ENCODE data around the gene ELANE. TPM values are rescaled to one million over a fixed set of nuclear protein-coding genes. Genes with fewer than 3 reads are reported as not detected.
"Not testable (repeated sequence)": the region's sequence is repeated elsewhere in the genome, so short reads cannot be mapped to it uniquely, and the experiment has no call there.

ELANE gene
- total RNA-seq, 1 experiment from 2014 or later: not detected

GRCh38 chr19:810883-811489, 41.1 kb upstream of the ELANE start:
- Histone ChIP-seq H3K9me3 (replicated peaks) (no peaks in the 10 kb centered on the region), H3K27ac (no peak overlapping the region), H3K4me1 (no peaks in the 10 kb centered on the region), H3K27me3 (no peaks in the 10 kb centered on the region), H3K4me3 (no peak overlapping the region), H3K36me3 (peaks cover 70% of the 10 kb centered on the region)
- no peak for DNase-seq

GRCh38 chr19:811506-812048, 40.5 kb upstream of the ELANE start:
- peaks cover 67% of the 10 kb centered on the region for H3K36me3 ChIP-seq
- DNase-seq: no peak
- H3K4me3 ChIP-seq: no peak overlapping the region
- no peaks in the 10 kb centered on the region for H3K4me1 ChIP-seq
- H3K27me3 ChIP-seq: no peaks in the 10 kb centered on the region
- H3K9me3 ChIP-seq (replicated peaks): no peaks in the 10 kb centered on the region
- H3K27ac ChIP-seq: no peak overlapping the region

DNA sequence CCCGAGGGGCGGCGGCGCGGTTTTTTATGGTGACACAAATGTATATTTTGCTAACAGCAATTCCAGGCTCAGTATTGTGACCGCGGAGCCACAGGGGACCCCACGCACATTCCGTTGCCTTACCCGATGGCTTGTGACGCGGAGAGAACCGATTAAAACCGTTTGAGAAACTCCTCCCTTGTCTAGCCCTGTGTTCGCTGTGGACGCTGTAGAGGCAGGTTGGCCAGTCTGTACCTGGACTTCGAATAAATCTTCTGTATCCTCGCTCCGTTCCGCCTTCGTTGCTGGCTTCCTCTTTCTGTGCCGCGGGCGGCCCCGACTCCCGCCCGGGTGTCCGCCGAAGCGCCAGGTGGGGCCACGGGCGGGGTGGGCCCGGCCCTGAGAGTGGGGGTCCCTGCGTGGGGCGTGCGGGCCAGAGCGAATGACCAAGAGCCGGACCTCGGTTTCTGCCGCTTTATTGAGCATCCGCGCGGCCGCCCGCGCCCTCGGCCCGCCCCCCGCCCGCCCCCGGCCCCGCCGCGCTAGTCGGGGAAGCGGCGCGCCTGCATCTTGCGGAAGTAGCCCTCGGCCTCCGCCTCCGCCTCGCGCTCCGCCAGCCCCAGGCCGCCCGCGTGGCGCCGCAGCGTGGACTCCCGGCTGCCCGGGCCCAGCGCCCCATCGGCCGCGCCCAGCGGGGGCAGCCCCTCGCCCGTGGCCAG, 39.9 kb upstream of the ELANE start:
- Histone ChIP-seq H3K4me1 (no peaks in the 10 kb centered on the region), H3K36me3 (peaks cover 60% of the 10 kb centered on the region), H3K27ac (no peak overlapping the region), H3K27me3 (no peaks in the 10 kb centered on the region), H3K9me3 (replicated peaks) (no peaks in the 10 kb centered on the region), H3K4me3 (no peak overlapping the region)
- no peak for DNase-seq

GRCh38 chr19:812747-813218, 39.3 kb upstream of the ELANE start:
- Histone ChIP-seq H3K9me3 (replicated peaks) (no peaks in the 10 kb centered on the region), H3K36me3 (peaks cover 55% of the 10 kb centered on the region), H3K27me3 (no peaks in the 10 kb centered on the region), H3K4me1 (no peaks in the 10 kb centered on the region), H3K27ac (no peak overlapping the region), H3K4me3 (no peak overlapping the region)
- no peak for DNase-seq

GRCh38 chr19:813219-814151, 38.6 kb upstream of the ELANE start:
- Histone ChIP-seq H3K4me1 (no peaks in the 10 kb centered on the region), H3K27me3 (no peaks in the 10 kb centered on the region), H3K27ac (no peak overlapping the region), H3K4me3 (no peak overlapping the region), H3K36me3 (peaks cover 49% of the 10 kb centered on the region), H3K9me3 (replicated peaks) (no peaks in the 10 kb centered on the region)
- DNase-seq: no peak

GRCh38 chr19:814152-815078, 37.7 kb upstream of the ELANE start:
- Histone ChIP-seq H3K9me3 (replicated peaks) (no peaks in the 10 kb centered on the region), H3K36me3 (peaks cover 40% of the 10 kb centered on the region), H3K27ac (no peak overlapping the region), H3K27me3 (no peaks in the 10 kb centered on the region), H3K4me1 (no peaks in the 10 kb centered on the region), H3K4me3 (no peak overlapping the region)
- no peak for DNase-seq

DNA sequence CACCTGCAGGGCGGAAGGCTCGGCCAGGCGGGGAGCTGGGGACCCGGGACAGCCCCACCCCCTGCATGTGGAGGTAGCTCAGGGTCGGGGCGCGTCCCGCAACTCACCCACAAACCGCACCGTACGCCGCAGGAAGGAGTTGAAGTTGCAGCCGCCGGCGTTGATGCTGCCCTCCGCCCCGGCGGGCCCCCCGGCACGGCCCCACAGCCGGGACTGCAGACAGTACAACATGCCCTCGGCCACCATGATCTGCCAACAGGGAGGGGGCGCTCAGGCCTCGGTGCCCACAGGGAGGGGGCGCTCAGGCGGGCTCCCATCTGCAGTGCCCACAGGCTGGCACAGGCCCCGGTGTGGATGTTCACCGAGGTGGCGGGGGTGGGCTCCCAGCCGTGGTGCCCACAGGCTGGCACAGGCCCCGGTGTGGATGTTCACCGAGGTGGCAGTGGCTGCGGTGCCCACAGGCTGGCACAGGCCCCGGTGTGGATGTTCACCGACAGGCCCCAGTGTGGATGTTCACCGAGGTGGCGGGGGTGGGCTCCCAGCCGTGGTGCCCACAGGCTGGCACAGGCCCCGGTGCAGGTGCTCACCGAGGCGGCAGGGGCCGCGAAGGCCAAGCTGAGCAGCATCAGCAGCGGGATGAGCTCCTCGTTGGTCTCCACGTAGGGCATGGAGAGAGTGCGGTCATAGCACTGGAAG, 36.9 kb upstream of the ELANE start:
- no peaks in the 10 kb centered on the region for H3K27me3 ChIP-seq
- no peaks in the 10 kb centered on the region for H3K4me1 ChIP-seq
- no peak overlapping the region for H3K4me3 ChIP-seq
- H3K9me3 ChIP-seq (replicated peaks): no peaks in the 10 kb centered on the region
- no peak overlapping the region for H3K27ac ChIP-seq
- peaks cover 32% of the 10 kb centered on the region for H3K36me3 ChIP-seq
- no peak for DNase-seq

DNA sequence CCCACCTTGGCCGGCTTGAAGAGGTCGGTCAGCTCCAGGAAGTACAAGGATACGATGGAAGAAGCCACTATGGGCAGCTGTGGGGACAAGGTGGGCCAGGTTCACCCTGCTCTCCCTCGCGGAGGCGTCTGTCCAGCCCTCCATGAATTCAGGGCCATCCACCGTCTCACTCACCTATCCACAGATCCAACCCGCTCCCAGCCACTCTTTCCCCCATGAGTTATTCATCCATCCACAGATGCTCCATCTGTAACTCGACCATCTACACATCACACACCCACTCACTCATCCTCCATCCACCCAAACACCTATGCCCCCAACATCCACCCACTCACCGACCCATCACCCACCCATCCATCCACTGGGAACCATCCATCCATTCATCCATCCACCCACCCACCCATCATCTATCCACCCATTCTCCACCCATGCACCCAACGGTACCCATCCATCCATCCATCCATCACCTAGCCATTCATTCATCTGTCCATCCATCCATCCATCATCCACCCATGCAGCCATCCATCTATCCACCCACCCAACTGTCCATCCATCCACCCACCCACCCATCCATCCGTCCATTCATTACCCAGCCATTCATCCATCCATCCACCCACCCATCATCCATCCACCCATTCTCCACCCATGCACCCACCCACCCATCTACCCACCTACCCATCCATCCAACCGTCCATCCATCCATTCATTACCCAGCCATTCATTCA, 36.2 kb upstream of the ELANE start:
- Histone ChIP-seq H3K36me3 (peaks cover 24% of the 10 kb centered on the region), H3K27ac (no peak overlapping the region), H3K4me1 (no peaks in the 10 kb centered on the region), H3K4me3 (no peak overlapping the region), H3K27me3 (no peaks in the 10 kb centered on the region), H3K9me3 (replicated peaks) (no peaks in the 10 kb centered on the region)
- no peak for DNase-seq

DNA sequence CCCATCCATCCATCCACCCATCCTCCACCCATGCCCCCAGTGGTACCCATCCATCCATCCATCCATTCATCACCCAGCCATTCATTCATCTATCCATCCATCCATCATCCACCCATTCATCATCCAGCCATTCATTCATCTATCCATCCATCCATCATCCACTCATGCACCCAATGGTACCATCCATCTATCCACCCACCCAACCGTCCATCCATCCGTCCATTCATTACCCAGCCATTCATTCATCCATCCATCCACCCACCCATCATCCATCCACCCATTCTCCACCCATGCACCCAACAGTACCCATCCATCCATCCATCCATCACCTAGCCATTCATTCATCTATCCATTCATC, 35.6 kb upstream of the ELANE start:
- Histone ChIP-seq H3K36me3 (peaks cover 19% of the 10 kb centered on the region), H3K9me3 (replicated peaks) (no peaks in the 10 kb centered on the region), H3K4me3 (no peak overlapping the region), H3K27ac (no peak overlapping the region), H3K4me1 (no peaks in the 10 kb centered on the region), H3K27me3 (no peaks in the 10 kb centered on the region)
- no peak for DNase-seq

DNA sequence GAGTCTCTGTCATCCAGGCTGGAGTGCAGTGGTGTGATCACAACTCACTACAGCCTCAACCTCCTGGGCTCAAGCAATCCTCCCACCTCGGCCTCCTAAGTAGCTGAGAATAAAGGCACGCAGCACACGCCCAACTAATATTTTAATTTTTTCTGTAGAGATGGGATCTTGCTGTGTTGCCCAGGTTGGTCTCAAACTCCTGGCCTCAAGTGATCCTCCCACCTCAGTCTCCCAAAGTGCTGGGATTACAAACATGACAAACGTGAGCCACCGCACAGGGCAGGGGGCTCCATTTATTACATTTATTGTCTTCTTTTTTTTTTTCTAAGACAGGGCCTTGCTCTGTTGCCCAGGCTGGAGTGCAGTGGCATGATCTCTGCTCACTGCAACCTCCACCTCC, 31.9 kb upstream of the ELANE start:
- not testable (repeated sequence) for H3K36me3 ChIP-seq; H3K27me3 ChIP-seq; H3K27ac ChIP-seq; DNase-seq; H3K4me1 ChIP-seq; H3K9me3 ChIP-seq (replicated peaks); H3K4me3 ChIP-seq

GRCh38 chr19:821231-821824, 30.8 kb upstream of the ELANE start:
- H3K4me3 ChIP-seq: no peak overlapping the region
- DNase-seq: no peak

GRCh38 chr19:821825-822503, 30.1 kb upstream of the ELANE start, which contains the start of gene PLPPR3:
Gene PLPPR3, minus strand, starts transcription at chr19:821955. Its CDS starts 396 bp downstream, at chr19:821559.
- Histone ChIP-seq H3K27me3 (no peaks in the 10 kb centered on the region), H3K4me1 (no peaks in the 10 kb centered on the region), H3K27ac (no peak within 1 kb of the TSS)

More at GRCh38 chr19:821231-821824, 30.8 kb upstream of the ELANE start:
- no peak overlapping the region for H3K27ac ChIP-seq
- H3K36me3 ChIP-seq: no peaks in the 10 kb centered on the region
- H3K27me3 ChIP-seq: no peaks in the 10 kb centered on the region
- no peaks in the 10 kb centered on the region for H3K9me3 ChIP-seq (replicated peaks)
- H3K4me1 ChIP-seq: no peaks in the 10 kb centered on the region

More at GRCh38 chr19:821825-822503, 30.1 kb upstream of the ELANE start, which contains the start of gene PLPPR3:
- no peak for DNase-seq
- no peaks in the 10 kb centered on the region for H3K36me3 ChIP-seq
- H3K4me3 ChIP-seq: no peak within 1 kb of the TSS
- H3K9me3 ChIP-seq (replicated peaks): no peaks in the 10 kb centered on the region

Data from SJCRH30 (cell line).